NCI-H226 (cell line): ENCODE measurements around the gene BCL11A.

Experiments used
- DNase-seq: peaks from one replicate; pipeline ENCODE4 v3.0.0-alpha.2; 2015

Gene BCL11A

DNA sequence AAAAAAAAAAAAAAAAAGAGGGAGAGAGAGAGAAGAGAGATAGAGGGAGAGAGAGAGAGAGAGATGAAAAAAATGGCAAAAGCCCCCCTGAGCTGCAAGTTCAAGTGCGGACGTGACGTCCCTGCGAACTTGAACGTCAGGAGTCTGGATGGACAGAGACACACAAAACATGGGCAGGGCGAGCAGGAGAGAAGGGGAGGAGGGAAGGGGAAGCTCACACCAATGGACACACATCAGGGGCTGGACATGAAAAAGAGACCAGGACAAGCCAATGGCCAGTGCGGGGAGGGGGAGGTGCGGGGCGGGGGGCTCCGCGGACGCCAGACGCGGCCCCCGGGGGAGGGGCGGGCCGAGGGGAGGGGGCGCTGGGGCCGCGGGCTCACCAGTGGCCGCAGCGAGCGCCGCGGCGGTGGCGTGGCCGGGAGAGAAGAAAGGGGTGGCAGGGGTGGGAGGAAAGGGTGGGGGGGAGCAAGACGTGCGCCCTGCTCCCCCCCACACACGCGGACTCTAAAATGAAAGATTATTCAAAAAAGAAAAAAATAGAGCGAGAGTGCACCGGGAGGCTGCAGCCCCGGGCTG lies at the start of gene BCL11A:
TSS of gene BCL11A (minus strand) at position 160 of the 579 bp plus-strand sequence. CDS start 384 bp downstream, outside the sequence.
- peak; percentile 18 for DNase-seq

DNA sequence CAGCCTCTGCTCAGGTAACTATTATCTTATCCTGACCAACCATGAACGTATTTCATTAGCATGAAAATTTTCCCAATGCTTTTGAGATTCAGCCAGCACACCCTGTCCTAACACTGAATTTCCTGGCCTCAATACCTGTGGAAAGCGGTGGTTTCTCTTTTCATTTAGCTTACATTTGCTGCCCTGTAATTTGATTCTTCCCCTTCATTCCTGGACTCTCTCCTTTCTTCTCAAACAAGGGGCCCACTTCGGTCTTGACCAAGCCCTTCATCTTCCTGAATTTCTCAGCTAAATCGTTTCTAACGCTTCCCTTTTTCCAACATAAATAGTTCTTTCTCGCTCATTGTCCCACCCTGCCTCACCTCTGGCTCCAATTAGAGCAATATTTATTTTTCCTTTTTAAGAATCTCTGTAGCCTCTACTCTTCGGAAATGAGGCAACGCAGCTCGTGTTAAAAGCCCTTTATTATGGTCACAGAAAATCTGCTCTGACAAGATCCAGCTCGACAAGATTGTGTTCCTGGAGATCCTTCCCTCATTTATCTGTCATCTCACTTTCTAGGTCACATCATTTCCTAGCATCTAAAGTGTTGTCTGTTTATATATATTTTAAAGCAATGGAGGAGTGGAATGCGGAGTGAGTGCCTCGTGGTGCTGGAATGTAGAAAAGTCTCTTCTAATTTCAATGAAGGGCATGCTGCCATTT lies 49.5 kb upstream of the BCL11A start:
- DNase-seq: no peak

DNA sequence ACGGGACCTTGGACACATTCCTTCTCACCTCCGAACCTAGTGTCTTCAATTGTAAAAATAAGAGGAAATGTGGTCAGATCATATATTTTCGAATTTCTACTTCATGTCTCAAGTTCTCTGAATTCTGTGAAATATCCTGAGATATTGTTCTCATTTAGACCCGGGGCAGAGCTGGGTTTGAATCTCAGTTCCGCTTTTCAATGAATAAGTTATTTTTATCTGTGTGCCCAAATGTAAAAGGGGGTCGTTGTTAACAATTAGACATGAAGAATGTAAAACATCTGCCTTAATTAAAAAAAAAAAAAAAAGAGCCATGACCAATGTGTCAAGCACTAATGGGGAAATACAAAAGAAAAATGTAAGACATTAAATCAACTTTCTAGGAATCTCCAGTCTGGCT lies 48.9 kb upstream of the BCL11A start:
- DNase-seq: no peak

DNA sequence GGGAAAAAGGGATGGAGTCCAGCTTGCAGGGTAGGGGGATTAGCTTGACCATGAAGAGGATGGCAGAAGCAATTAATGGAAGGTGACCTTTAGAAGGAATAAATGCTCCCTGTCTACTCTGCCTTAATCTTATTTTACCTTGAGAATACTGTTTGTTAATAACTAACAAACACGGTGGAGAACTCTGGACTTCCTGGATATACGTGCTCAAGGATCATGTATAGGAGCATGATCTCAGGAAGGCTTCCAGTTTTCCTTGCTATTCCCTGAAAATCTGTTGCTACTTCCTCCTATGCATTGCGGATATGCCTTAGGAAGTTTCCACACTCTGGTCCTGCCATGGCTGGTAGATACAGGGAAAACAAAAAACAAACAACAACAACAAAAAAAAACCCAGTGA lies 44.8 kb upstream of the BCL11A start:
- DNase-seq: no peak

DNA sequence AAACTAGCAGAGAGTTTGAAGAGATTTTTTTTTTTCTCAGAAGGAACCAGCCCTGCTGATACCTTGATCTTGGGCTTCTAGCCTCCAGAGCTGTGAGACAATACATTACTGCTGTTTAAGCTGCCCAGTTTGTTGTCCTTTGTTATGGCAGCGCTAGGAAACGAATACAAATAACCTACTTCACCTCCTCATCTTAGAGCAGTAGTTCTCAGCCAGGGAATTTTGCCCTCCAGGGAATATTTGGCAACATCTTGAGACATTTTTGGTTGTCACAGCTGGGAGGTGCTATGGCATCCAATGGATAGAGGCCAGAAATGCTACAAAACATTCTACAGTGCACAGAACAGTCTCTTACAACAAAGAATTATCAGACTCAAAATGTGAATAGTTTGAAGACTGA lies 43.9 kb upstream of the BCL11A start:
- no peak for DNase-seq

DNA sequence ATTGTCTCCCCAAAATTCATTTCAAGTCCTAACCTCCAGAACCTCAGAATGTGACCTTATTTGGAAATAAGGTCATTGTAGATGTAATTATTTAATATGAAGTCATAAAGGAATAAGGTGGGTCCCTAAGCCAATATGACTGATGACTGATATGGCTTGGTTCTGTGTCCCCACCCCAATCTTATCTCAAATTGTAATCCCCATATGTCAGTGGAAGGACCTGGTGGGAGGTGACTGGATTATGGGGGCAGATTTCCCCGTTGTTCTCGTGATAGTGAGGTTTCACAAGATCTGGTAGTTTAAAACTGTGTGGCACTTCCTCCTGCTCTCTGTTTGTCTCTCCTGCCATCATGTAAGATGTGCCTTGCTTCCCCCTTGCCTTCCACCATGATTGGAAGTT lies 43.0 kb upstream of the BCL11A start:
- DNase-seq: no peak

DNA sequence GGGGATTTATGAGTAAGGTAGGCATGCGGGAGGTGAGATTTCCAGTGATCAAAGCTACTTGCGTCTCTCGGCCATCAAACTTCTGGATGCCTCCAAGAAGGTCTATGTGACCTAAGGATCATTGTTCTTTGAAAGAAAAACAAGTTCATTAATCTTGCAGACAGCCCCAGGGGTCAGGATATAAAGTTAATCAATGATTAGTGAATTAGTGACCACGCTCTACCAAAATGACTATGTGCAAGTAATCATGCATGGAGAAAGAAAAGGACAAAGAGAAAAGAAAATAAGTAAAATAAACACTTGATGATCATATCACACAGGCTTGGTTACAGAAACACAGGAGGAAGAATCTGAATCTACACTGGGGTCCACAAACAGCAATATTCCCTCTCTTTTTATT lies 42.5 kb upstream of the BCL11A start:
- no peak for DNase-seq

DNA sequence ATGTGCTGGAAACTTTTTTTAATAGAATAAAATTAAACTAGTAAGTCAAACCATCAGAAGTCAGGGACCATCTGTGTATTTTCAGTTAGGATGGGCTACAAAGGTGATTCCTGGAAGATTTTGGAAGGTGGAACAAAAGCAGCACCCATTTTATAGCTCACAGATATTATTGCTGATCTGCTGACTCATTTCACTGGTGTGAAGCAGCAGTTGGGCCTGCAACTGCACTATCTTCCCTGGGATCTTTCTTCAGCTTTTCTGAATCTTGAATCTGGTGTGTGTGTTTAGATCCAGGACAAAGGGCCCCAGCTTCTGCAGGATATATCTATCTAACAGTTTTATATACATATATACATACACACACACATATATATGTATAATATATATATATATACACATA lies 35.6 kb upstream of the BCL11A start:
- no peak for DNase-seq

DNA sequence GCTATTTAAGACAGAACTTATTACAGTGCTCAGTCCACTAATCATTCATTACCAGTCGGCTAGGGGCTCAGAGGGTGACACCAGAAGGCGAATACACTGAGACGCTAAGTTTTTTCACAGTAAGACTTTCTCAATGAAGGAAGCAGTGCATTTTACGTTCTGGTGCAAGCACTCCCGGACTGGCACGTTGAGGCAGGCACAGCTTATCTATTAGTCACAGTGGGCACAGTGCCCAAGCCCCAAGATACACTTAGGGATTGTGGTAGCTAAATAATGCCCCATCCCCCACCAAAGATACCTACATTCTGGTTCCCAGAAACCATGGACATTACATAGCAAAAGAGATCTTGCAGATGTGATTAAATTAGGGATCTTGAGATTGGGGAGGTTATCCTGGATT lies 32.6 kb upstream of the BCL11A start:
- no peak for DNase-seq

DNA sequence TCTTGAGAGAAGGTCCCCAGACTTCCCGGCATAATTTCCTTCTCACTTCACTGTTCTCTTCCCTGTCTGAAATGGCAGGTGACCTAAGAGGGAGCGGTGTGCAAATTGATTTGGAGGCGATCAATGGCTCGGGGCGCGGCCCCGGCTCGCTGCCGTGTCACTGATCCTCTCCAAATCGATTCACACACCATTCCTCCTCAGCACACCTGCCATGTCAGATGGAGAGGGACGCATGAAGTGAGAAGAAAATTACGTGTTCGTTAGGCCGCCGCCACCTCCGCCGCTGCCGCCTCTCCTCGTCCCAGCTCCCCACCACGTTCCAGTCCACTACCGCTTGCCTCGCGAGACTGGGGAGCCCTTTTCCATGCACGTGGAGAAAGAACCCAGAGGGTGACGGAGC lies 31.8 kb upstream of the BCL11A start:
- DNase-seq: no peak

DNA sequence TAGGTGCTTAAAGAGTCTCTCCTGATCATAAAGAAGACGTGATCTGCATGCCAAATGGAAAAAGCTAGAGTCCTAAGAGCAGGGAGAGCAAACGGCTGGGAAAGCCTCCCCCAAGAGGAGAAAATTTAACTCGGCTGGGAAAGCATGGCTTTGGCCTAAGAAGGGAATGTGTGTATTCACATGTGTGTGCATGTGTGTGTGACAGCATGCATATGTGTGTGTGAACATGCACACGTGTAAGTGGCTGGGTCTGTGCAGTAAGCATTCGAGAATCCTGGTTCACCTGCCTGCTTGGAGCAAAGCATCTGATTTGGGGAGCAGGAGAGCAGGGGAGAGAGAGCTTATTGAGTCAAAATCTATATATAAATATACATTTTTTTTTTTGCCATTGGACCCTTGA lies 30.1 kb upstream of the BCL11A start:
- no peak for DNase-seq

DNA sequence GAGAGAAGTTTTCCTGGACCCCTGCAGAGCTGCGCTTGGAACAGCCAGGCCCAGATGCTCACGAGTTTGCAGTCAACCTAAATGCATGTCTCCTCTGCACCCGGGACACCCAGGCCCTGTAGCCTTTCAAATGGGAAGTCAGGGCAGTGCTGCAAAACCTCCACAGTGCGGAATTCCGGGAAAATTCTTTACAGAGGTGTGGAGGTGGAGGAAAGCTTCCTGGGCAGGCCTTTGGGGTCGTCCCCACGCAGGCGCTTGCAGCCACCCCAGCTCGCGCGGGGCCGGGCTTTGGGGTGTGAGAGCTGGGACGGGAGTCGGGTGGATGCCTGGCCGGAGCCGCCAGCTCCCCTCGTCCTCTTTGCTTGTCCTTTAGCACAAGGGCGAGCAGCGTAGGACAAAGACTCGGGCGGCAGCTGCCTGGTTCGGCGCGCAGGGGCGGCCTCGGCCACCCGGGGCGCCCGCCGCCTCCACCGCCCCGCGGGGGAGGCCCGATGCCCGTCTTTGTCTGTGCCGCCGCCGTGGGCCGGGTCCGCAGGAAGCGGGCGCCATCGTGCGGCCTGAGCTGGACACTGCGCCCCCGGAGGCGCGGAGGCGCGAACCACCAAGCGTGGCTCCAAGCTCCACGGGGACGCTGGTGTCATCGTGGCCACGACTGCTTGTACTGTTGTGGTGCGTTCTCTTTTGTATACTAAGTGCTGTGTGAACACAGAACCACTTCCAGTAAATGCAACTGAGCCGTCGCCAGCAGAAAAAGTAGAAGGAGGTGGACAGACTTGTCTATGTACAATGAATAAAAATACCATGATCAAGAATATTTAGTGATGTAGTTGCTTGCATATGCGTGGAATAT lies 28.2 kb upstream of the BCL11A start:
- DNase-seq: peak; percentile 29

DNA sequence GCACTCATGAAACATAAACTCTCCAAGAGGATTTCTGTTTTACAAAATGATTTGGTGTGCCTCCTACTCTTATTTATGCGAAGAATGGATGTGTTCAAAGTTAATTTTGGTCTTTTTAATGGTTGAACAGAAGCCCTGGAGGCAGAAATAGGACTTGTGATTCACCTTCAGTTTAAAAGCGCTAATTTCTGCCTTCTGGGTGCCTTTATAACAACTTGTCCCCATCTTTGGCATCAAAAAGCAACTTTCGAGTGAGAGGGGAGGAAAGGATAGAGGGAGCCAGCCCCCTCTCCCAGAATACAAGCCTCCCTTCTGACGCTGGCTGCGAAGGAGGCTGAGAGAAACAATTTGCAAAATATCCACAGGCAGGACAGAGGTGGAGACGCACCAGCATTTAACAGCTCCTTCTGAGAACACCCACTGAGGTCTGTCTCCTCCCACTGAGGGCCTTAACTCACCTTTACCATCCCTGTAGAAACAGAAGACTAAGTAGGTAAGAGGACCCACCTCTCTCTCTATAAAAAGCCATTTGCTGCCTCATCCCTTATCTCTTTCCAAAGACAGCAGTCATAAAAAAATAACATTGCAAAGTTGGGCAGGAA lies 24.3 kb upstream of the BCL11A start:
- DNase-seq: no peak

DNA sequence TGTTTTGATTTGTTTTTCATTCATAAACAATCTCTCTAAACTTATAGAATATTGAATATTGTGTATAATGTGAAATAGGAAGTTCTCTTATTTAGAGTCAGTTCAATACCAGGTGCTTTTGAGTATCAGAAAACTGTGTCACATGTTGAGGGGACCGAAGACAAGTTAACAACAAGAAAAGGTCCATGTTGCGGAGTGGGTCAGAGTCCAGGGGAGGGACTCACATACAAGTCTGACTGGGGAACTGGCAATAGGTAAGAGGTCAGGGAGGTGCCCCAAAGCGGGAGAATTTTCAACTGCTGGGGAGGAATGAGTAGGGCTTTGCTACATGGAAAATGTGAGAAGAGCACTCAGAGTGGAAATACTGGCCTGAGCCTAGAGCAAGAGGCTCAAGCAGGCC lies 19.8 kb upstream of the BCL11A start:
- DNase-seq: no peak

DNA sequence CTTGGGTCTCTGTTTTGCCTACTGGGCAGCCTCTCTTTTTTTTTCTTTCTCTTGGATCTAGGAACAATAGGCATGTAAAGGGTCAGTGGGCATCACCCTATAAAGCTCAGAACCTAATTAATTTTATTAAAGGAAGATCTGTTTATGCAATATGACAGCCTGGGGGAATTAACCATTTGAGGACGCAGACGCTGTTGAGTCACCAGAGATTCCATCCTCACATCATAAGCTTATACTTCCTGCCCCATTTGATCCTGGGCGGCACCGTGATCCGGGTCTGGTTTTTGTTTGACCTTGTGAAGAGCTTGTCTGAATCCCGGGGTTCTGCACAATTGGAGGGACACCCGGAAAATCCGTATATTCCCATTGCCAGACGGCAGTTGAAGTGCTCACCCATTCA lies 16.8 kb upstream of the BCL11A start:
- DNase-seq: no peak

DNA sequence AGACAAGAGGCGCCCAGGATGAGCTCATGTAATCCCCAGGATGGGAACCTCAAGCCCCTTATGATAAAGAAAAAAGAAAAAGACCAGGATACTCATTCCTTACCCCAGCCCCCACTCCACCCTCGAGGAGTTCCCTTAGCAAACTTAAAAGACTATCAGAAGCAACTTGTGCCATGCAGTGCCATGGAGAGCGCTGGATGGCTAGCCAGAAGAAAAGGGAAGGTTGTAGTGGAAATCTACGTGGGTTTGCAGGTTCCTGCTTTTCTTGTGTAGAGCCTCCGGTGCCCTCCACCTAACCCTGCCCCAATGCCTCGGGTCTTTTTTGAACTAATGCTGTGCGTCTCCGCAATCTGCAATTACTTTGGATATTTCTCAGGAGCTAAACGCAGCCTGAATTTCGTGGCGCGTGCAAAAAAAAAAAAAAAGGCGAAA lies 16.2 kb upstream of the BCL11A start:
- no peak for DNase-seq

DNA sequence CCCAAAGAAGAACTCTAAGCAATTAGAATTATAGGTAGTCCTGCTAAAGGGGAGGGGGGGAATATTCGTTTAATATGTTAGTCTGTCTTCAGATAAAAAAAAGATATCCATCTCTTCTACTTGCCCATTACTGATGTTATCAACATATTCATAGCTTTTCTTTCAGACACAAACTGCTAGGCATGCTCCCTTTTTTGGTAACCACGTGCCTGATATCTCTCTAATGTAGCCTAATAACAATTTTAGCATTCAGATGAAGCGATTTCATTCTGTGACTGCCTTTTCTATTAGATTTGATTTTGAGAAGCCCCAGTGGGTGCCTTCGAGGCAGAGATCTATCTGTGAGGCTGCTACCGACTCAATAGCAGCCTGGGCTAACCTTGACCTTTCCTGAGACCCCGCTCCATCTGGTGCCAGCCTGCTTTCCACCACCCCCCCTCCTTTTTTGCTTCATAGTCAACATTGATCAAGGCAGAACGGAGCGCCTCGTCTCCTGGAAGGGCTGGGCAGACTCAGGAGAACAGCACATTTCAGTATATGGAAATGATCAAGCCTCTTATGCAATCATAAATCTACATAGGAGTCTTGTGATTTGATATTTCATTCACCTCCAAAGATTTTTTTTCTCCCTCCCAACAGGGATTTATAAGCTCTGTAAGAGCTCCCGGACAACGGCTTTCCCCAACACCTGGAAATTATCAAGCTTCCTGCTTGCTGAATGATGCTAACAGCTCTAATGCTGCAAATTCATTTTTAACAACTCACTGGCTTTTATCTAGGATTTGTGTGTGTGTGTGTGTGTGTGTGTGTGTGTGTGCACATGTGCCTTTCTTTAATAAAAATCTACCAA lies 14.7 kb upstream of the BCL11A start:
- DNase-seq: no peak

DNA sequence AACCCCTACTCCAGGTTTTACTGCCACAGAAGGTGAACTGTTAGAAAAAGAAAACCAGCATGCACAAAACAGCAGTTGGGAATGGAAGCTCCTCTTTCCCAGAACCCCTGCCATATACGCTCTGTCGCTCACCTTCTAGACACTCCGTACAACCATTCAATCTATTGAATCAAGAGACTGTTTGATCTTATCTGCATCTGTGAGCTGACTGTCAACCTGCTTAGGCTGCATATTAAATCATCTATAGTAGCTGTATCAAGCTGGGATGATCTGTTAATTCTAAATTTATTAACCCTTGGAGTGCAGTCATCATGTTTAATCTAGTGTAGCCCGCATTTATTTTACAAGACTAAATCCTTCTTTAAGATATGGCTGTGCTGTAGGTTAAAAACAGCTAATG lies 13.6 kb upstream of the BCL11A start:
- no peak for DNase-seq

DNA sequence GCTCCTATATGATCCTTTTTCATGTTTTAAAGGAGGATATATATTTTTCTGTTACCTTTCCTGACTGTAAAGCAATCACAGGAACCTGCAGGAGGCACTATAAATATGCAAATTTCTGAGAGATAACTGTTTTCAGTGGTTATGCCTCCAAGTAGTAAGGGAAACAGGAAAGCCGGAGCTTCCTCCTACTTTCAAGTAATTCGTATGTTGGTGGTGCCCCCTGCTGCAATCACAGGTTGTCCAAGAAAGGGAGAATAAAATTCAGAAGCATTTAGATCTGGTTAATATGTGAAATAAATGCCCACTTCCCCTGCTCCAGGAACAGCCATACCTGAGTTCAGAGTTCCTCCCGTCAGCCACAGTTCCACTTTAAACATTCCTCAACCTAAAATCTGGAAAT lies 12.0 kb upstream of the BCL11A start:
- no peak for DNase-seq

DNA sequence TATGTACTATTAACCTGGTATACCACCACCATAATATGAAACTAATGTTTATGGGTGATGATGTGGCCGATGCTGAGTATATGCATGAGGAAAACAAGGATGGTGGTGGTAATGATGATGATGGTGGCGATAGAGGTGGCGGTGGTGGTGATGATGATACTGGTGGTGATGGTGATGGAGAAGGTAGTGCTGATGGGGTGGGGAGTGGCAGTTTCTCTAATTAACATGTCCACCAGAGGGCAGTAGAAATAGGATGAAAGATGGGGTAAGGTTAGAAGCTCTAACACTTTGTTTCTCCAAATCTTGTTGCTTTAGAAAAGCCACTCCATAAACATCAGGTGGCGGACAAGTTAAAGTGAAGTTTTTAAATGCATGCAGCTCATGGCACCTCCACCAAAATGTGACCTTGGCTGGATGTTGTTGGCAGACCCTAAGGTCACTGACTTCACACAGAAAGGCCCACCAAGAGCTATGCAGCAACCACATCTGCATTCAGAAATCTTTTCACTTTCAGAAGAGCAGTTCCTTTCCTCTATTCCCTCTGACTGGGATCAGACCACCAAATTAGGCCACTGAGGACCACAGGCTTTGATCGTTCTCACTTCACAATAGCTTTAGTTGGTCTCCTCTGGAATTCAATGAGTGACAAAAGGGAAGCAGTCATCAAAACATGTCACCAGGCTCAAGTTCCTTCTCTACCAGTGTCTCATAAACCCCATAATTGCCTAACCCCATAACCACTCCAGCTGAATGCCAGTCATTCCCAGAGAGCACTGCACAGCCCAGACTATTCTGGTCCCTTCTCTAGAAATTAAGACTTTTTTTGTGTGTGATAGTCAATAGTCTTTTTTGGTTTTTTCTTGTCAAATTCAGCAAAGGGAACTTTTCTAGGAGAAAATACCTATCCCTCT lies 7.5 kb upstream of the BCL11A start:
- no peak for DNase-seq

DNA sequence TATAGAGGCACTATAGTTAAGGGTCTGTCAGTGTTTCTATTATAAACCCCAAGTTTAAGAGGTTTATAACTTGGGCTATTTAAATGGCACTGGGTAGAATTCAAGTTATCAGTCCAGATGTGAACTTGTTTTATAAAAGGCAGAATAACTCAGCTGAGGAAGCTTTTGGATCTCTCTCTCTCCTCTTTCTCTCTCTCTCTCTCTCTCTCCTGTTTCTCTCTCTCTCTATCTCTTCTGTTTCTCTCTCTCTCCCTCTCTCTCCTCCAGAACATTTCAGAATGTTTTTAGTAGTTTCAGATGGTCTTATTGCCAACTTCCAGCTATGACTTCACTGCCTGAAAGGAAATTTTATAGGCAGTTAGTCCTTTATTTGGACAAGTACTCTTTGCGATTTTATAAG lies 6.4 kb upstream of the BCL11A start:
- no peak for DNase-seq

DNA sequence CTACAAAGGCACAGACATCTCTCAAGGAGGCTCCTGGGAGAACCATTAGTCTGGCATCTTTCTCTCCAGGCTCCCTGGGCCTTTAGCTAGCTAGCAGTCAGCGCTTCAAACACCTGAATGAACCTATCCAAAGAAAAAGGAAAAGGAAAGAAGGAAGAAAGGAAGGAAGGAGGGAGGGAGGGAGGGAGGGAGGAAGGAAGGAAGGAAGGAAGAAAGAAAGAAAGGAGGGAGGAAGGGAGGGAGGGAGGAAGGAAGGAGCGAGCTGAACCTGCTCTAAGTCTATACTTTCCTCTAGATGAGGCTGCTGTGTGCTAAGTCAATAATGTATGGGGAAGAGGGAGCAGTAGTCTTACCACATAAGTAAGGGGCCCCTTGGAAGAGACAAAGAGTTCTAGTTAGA lies 5.1 kb upstream of the BCL11A start:
- no peak for DNase-seq
